ENCODE data around the gene PIGQ.

PIGQ gene

DNA sequence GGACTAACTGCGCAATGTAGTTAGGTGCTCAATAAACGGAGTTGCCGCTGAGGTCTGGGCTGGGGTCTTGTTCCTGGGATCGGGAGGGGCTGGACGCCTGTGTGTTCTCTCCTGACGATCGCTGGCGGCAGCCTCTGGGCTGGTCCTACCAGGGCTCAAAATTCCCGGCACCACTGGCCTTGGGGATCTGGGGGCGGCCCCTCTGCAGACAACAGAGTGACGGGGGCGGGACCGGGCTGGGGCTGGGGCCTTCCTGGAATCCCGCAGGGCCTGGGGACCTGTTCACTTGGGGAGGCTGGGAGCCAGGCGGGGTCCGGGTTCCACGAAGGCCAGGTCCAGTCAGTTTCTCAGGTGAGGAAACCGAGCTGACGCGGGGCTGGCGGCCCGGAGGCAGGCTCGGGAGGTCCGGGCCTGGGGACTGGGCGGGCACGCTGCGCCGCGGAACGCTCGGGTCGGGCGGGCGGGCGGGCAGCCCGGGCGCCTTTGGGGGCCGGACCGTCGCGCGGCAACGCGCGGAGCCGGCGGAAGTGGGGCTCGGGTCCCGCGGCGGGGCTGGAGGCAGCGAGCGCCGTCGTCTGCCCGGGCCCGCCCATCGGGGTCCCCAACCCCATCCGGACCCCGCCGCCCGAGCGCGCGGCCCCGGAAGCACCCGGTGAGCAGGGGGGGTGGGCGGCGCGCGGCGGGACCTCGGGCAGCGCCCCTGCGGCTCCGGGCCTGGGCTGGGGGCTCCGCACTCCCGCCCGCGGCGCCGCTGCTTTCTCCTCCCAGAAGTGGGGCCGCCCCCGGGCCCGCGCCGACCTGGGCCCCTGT is at the start of gene PIGQ:
PIGQ (plus strand) TSS at position 524 of the 810 bp plus-strand sequence. CDS start 4,107 bp downstream, outside the sequence.
- peak; percentile 61 for DNase-seq (ENCODE audit: low spot score)

DNA sequence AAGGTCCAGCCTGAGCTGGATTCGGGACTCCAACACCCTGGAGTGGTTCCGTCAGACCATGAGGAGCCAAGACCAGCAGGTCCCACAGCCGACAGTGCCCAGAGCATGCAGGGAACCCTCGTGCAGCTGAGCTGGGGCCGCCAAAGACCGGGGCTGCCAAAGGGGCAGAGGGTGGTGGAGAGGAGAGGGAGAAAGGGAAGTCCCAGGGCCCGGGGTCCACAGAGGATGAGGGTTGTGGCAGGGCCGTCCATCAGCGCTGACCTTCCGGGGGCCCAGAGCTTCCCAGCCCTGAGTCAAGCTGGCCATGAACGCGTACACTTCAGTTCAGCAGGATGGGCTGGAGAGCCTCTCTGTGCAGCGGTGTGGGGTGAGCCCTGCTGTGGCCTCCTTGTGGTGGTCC is 48.9 kb upstream of the PIGQ start:
- no peak for DNase-seq (ENCODE audit: low spot score)

DNA sequence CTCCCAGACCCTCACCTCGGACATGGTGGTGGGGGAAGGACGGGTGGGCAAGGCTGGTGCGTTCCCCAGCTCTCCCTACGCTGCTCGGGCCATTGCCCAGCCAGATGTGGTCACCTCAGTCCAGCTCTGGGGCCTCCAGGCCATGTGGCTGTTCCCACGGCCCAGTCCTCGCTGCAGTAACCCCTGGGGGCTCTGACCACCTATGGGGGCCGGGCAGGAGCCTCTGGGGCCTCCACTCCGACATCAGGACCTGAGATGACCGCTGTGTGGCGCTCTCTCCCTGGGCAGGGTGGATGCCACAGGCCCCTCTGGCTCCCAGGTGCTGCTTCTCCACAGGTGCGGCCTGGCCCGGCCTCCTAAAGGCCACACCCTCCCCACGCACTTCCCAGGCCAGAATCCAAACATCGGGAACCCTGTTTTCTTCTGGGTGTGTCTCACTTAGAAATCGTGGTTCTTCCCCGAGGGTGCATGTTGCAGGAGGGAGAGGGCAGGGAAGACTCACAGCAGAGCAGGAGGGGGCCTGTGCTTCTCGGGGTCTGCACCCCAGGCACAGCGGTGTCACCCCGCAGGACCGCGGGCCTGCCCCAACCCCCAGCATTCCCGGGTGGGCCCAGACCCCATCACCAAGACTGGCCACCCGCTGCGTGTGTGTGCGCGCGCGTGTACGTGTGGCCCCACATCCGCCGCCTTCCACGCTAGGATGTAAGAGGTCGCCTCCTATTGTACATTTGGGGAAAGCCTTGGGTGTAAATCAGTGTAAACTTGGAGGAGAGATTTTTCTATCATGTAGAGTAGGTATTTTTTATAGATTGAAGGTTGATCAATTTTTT is 48.2 kb upstream of the PIGQ start:
- no peak for DNase-seq (ENCODE audit: low spot score)

DNA sequence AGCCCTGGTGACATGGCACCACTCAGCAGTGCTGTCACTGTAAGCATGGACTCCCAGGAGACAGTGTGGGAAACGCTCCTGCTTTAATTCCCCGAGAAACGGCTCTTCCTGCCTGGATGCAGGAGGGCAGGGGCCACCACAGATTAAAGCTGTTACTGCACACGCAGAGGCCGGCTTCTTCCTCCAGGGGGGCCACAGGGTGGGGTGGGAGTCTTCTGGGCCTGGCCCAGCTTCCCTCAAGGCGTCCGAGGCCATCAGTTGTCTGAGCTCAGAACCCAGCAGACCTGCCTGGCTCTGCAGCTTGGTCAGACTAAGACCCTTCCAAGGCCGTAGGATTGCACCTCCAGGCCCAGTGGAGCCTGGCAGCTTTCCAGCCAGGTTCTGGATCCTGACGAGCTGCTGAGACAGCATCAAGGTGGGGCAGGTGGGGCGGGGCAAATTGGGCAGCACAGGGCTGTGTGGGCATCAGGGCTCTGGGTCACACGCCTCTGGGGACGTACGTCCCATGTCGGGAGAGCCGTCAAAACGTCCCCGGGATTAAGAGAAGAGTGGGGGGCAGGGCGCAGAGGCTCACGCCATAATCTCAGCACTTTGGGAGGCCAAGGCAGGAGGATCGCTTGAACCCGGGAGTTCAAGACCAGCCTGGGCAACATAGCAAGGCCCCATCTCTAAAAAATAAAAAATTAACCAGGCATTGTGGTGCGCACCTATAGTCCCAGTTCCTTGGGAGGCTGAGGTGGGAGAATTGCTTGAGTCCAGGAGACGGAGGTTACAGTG is 47.3 kb upstream of the PIGQ start:
- no peak for DNase-seq (ENCODE audit: low spot score)

- DNase-seq (ENCODE audit: low spot score), result no peak
Observed at GRCh38 chr16:523097-523741, 46.5 kb upstream of the PIGQ start.

- DNase-seq (ENCODE audit: low spot score), result no peak
Observed at GRCh38 chr16:524274-525040, 45.3 kb upstream of the PIGQ start.

DNA sequence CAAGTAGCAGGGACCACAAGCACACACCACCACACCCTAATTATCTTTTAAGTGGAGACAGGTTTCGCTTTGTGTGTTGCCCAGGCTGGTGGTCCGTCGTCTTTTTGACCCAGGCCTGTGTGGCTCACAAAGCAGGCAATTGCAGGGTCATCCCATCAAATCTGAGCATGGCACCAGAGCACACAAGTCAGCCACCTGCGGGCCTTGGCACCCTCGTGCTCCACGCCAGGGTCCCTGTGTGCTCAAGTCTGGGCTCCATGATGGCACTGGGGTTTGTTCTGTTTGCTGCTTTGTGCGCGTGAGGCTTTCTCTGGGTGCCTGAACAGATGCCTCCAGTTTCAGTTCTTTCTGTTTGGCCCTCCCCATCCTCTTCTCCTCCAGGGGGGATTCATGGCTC is 44.6 kb upstream of the PIGQ start:
- no peak for DNase-seq (ENCODE audit: low spot score)

DNA sequence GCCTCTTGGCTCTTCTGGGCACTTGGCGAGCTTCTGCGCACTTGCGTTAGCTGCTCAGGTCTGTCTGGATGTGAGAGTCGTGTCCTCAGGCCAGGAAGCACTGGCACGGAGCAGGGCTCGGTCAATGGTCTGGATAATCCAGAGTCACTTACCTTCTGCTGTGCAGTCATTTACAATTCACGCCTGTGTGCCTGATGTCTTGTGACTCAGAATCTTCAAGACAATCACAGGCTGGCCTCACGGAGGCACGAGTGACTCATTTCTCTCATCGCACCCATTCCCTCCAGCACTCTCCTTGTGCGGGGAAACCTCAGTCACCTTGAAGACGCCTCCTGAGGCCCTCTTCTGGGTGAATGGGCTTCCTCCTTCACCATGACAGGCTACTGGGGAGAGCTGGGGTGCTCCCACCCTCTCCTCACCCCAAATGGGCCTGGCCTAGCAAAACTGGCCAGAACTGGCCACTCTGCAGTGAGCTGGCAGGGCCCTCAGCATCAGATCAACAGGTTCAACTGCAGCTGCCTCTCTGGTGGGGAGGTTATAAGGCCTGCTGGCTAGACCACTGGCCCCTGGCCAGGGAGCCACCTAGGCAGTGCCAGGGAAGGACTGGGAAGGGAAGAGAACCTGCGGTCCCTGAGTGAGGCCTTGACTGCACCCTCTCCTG is 44.1 kb upstream of the PIGQ start:
- DNase-seq (ENCODE audit: low spot score), result peak; percentile 77

DNA sequence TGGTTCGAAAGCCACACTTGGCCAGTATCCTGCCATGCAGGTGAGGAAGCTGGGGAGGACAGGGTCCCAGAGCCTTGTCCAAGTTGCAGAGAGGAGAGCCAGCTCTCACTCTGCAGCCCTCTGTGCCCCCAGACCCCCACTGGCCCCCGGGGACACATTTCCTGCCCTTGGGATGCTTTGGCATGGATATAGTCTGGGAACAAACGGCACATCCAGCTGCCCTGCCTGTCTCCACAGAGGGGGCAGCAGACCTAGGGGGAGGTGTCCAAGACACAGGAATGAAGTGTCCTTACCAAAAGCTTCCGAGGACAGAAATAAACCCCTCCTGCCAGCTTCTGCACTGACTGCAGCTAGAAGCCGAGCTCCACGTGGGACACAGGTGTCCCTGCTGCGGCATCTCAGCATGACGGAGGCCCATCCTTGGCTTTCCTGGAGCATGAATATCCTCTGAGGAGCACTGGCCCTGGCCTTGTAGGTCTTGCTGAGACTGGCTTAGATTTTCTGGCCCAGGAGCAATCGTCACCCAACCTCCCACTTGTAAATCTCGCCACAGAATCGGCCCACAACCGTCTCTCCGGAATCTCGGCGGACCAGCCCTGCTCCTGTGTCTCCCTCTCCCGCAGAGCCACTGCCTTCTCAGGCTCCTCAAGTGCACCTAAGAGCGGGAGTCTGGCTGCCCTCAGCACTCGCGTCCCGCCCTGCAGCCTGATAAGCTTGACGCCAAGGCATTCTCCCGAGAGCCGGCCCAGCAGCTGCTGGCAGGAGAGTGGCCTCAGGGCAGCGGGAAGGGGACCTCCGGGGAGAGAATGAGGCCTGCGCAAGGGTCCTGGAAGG is 43.4 kb upstream of the PIGQ start:
- DNase-seq (ENCODE audit: low spot score), result no peak

DNA sequence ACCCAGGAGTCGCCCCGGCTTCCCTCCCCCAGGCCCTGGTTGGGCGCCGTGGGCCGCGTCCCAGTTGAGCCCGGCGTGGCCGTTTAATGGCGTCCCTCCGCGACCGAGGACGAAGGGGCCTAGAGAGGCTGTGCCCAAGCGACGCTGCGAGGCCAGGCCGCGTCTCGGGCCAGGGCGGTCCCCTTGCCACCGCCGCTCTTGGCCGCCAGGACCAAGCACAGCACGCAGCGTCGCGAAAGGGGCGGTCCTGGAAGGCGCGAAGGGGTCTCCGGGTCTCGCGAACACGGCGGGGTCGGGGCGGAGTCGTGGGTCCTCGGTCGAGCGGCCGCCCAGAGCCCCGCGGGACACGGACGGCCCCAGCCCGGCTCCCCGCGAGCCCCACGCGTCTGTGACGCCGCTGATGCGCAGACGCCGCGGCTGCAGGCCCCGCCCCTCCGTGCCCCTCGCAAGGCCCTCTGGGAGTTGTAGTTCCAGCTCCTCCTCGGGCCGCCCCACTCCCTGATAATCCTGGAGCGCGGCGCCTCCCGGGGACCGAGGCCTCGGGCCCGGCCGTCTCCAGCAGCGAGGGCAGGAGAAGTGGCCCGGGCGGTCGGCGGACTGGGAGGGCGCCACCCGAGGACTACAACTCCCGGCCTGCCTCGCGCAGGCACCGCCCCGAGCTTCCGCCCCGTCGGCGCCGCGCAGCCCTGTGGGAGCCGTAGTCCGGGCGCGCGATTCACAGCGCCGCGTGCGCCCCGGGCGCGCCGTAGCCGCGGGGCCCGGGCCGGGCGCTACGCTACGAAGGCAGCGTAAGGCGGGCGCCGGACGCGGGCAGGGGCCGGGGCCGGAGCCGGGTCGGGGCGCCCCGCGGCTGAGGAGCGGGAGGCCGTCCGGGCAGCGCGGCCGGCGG is 42.5 kb upstream of the PIGQ start, which contains the start of gene CAPN15:
CAPN15 (plus strand) TSS at position 698 of the 889 bp plus-strand sequence. CDS start 19,127 bp downstream, outside the sequence.
- peak; percentile 81 for DNase-seq (ENCODE audit: low spot score)

- peak; percentile 39 for DNase-seq (ENCODE audit: low spot score)
Observed at GRCh38 chr16:528111-529011, 41.4 kb upstream of the PIGQ start.

DNA sequence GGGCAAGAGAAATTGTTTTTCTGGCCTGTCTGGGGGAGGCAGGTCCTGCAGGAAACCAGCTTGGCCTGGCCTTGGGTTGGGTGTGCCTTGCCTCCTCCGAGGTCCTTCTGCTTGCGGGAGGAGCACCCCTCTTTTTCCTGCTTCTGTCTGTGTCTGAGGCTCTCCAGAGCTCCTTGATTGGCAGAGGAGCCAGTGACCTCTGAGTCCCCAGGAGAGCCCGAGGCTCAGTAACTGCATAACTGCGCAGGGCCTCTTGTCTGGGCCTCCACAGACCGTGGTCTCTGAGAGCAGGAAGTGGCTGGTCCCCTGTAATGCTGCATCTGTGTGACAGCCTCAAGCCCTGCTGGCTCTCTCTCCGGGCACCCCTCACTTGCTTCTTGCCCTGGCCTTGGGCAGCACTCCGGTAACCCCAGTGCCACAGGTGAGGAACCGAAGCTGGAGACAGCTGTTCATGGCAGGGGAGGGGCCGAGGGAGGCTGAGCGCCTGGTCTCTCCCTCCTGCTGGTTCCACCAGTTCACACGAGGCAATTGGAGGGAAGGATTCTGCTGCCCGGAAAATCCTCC is 40.7 kb upstream of the PIGQ start:
- peak; percentile 36 for DNase-seq (ENCODE audit: low spot score)

DNA sequence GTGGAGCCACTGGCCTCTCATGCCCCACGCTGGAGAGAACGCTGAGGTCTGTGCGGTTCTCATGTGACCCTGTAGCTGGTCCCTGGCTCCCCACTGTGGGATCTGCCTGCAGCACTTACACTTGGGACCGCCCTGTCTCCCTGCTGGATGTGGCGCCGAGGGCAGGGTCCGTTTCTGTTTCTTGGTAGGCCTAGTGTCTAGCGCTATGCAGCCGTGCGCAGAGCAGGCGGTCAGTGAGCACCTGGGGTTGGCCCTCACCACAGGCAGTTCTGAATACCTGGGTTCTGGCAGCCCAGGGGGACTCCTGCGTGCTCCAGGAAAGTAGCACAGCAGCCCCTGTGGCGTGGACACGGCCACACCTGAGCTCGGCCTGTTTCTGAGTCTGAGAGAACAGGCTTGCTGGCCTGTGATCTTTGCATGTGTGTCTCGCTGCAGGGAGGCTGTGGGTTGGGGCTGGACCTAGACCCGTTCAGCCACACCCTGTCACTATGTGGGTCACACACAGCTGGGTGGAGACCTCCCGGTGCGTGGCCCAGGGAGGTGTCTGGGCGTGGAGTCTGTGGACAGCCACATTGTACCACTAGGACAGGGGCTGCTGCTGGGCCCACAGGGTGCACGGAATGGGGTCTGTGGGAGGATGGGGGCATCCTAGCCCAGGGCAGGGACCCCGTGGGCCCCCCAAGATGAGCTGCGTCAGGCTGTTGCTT is 39.5 kb upstream of the PIGQ start:
- no peak for DNase-seq (ENCODE audit: low spot score)

DNA sequence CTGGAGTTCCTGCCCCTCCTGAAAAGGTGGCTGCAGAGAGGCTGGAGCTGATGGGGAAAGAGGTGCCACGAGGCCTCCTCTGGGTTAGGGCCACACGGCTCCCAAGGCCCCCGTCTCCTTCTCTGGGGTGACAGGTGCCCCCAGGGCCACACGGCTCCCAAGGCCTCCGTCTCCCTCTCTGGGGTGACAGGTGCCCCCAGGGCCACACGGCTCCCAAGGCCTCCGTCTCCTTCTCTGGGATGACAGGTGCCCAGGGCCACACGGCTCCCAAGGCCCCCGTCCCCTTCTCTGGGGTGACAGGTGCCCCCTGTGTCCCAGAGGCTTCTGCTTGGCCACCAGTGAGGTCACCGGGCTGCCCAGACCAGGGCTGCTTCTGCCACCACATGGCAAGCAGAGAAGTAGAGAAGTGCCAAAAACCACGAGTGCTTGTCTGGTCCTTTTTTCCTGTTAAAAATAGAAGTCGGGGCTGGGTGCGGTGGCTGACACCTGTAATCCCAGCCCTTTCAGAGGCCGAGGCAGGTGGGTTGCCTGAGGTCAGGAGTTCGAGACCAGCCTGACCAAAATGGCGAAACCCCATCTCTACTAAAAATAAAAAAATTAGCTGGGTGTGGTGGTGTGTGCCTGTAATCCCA is 38.2 kb upstream of the PIGQ start:
- DNase-seq (ENCODE audit: low spot score), result no peak

GRCh38 chr16:533391-534123 is 36.2 kb upstream of the PIGQ start:
- no peak for DNase-seq (ENCODE audit: low spot score)
